Measurements from ENCODE around the gene MAP2K7.

MAP2K7 gene

DNA sequence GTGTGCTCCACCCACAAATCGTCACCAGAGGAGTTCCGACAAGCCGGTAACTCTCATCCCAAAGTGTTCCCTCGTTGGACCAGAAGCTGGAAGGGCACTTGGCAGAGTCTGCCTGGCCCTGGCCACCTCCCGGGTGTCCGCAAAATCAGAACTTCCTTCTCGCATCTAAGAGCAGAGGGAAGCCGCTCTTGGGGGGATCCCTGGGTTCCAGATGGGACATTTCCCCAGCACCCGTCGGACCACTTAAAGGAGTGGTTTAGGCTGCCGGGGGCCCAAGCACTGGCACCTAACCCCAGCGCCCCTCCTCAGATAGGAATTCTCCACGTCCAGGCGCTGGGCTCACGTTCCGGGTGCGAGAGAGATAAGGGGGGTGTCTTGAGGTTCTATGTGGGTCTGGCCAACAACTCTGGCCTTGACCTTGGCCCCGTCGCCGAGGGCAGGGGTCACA lies 857 bp upstream of the MAP2K7 start:
- in situ Hi-C loops (cut with MboI; ENCODE audit: low sequenced_read_pairs) = no loop called here

DNA sequence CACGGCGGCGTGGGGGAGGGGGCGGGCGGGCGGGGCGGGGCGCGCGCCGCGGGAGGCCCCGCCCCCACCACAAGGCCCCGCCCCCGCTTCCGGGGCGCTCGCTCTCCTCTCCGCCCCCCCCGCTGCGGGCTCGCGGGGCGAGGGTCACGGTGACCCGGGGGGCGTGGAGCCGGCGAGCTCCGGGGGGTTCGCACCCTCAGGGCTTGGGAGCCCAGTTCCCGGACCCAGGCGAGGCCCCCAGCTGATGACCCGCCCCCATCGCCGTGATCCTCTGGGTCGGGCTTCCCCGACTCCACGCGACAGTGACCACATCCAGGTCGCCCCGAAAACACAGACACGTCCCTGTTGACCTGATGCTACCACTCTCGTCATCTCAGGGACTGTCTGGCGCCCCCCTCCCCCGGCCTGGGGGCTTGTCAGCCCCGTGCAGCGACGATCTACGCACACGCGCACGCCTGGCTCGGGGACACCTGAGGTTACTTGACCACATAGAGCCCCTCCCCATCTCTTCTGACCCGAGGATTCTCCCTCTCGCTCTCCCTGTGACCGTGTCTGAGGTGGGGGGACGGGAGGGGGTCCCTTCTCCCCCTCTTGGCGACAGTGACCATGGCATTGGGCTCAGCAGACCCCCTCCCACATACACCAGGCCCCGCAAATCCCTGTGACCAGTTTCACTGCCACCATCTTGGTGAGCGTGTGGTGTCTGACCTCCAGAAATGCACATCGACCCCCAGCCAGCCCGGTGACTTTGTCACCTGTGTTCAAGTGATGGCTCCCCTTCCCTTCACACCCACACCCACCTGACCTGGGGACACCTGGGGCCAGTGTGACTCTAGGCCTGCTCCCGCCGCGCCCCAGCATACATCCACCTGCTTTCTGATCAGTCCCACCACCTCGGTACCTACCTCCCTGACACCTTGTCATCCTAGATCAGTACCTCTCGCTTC lies 670 bp downstream of the MAP2K7 start:
- H3K9me3 ChIP-seq = no peaks in the 10 kb centered on the region
- peak in 1 of 2 experiments; percentile 51 for DNase-seq (ENCODE audit: low spot score in 2 of 2)
- in situ Hi-C loops (cut with MboI; ENCODE audit: low sequenced_read_pairs) = no loop called here
- H3K4me1 ChIP-seq = peaks cover 15% of the 10 kb centered on the region
- peaks cover 5% of the 10 kb centered on the region; the same call in 1 of the 2 replicates for H3K36me3 ChIP-seq (replicated peaks)
- peak overlapping the region; percentile 83 for H3K4me3 ChIP-seq
- H3K27me3 ChIP-seq (ENCODE audit: low read depth) = no peaks in the 10 kb centered on the region

More for the DNA sequence above, 857 bp upstream of the MAP2K7 start:
- DNase-seq (ENCODE audit: low spot score in 2 of 2) = no peak
- Histone ChIP-seq H3K27me3 (ENCODE audit: low read depth) (no peaks in the 10 kb centered on the region), H3K4me1 (peaks cover 15% of the 10 kb centered on the region), H3K4me3 (peak overlapping the region; percentile 52), H3K9me3 (no peaks in the 10 kb centered on the region), H3K36me3 (replicated peaks) (peaks cover 13% of the 10 kb centered on the region)

DNA sequence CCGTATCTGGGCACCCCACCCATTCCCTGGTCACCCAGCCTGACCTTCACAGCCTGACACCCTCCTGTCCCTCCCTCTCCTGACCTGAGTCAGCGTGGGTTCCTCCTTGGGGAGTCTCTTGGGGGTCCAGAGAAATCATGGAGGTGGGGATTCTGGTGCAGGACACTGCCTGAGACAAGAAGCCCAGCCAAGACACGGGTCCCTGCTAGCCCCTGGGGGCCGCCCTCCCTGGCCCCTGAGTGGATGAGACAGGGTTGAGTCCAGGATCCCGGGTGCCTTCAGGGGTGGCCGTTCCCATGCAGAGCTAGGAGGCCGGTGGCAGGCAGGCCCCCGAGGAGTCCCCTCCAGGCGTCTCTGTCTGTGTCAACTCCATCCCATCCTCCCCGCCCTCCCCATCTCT lies 1.6 kb downstream of the MAP2K7 start:
- Histone ChIP-seq H3K4me1 (peaks cover 15% of the 10 kb centered on the region), H3K27me3 (ENCODE audit: low read depth) (no peaks in the 10 kb centered on the region), H3K9me3 (no peaks in the 10 kb centered on the region), H3K4me3 (peak overlapping the region; percentile 83), H3K36me3 (replicated peaks) (peaks cover 2% of the 10 kb centered on the region)
- no peak for DNase-seq (ENCODE audit: low spot score in 2 of 2)
- in situ Hi-C loops (cut with MboI; ENCODE audit: low sequenced_read_pairs) = no loop called here

DNA sequence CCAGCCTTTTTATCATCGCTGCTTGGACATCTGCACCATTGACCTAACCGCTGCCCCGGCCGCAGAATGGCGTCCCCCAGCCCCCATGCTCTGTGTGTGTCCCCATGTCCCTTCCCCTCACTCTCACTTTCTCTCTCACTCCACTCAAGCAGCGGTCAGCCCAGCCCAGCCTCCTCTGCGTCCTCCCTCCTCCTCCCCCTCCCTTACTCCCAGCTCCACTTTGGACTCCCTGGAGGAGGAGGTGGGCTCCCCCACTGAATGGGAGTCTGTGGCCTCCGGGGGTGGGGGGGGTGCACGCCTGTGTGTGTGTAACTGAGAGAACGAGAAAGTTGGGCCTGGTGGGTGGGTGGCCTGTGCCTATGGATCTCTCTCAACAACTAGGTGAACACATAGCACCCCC lies 2.2 kb downstream of the MAP2K7 start:
- Histone ChIP-seq H3K4me1 (peaks cover 15% of the 10 kb centered on the region), H3K36me3 (replicated peaks) (peaks cover 7% of the 10 kb centered on the region), H3K9me3 (no peaks in the 10 kb centered on the region), H3K27me3 (ENCODE audit: low read depth) (no peaks in the 10 kb centered on the region), H3K4me3 (no peak overlapping the region)
- in situ Hi-C loops (cut with MboI; ENCODE audit: low sequenced_read_pairs) = no loop called here
- no peak for DNase-seq (ENCODE audit: low spot score in 2 of 2)

DNA sequence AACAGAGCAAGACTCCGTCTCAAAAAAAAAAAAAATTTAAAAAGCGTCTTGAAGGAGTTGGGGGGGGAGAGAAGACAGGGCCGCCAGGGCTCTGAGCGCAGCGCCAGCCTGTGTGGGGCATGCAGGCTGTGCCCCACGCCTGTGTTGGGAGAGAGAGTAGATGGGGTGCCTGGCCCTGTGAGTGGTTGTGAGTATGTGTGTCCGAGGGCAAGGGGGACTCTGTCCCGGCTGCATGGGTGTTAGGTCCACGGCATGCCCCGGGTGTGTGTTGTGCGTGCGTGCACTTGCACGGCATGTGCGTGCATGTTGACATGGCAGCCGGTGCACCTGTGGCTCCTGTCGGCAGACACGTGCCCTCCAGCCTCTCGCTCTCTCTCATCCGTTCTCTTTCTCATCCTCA lies 3.4 kb downstream of the MAP2K7 start:
- in situ Hi-C loops (cut with MboI; ENCODE audit: low sequenced_read_pairs) = no loop called here
- no peaks in the 10 kb centered on the region for H3K9me3 ChIP-seq
- no peak overlapping the region for H3K4me3 ChIP-seq
- H3K36me3 ChIP-seq (replicated peaks) = peaks cover 17% of the 10 kb centered on the region
- H3K27me3 ChIP-seq (ENCODE audit: low read depth) = no peaks in the 10 kb centered on the region
- H3K4me1 ChIP-seq = peaks cover 15% of the 10 kb centered on the region
- DNase-seq (ENCODE audit: low spot score in 2 of 2) = no peak

DNA sequence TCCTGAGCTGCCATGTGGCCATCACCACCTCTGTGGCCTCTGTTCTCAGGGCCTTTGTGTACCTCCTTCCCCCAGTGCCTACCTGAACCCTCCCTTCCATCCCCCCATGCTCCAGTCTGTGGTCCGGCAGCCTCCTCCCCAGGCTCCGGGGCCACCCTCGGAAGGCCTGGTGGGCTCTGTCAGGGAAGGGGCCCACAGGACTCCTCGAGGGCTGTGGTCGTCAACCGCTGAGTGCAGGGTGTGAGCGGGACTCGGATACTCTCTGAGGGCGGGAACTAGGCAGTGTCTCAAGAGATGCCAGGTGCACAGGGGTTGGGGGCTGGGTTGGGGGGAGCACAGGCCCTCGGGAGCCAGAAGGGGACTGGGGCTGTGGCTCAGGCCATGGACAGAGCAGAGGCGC lies 3.9 kb downstream of the MAP2K7 start:
- no peak for DNase-seq (ENCODE audit: low spot score in 2 of 2)

DNA sequence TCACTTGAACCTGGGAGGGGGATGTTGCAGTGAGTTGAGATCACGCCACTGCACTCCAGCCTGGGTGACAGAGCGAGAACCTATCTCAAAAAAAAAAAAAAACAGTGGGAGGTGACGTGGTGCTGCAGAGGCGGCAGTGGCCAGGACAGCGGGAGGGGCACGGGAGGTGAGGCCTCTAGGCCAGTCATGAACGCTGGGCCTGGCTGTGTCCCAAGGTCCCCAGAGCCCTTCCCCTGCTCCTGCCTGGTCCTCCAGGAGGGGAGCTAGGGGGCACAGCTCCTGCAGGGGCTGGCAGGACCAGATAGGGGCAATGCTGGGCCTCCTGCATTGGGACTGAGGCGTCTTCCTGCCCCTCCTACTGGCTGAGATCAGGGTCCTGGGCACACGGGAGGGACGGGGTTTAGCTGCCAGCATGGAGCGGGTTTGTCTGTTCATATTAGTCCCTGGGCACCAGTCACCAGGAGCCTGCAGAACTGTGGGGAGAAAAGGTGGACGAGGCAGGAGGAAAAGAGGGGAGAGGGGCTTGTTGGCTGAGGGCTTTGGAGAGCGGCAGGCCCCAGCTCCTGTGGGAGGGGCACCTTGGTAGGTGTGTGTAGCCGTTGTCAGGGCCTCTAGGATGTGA lies 4.5 kb downstream of the MAP2K7 start:
- H3K9me3 ChIP-seq = no peaks in the 10 kb centered on the region
- peaks cover 21% of the 10 kb centered on the region for H3K36me3 ChIP-seq (replicated peaks)
- no peaks in the 10 kb centered on the region for H3K27me3 ChIP-seq (ENCODE audit: low read depth)
- DNase-seq (ENCODE audit: low spot score in 2 of 2) = no peak
- peaks cover 8% of the 10 kb centered on the region for H3K4me1 ChIP-seq
- no peak overlapping the region for H3K4me3 ChIP-seq
- in situ Hi-C loops (cut with MboI; ENCODE audit: low sequenced_read_pairs) = no loop called here

More for the DNA sequence above, 3.9 kb downstream of the MAP2K7 start:
- Histone ChIP-seq H3K9me3 (no peaks in the 10 kb centered on the region), H3K27me3 (ENCODE audit: low read depth) (no peaks in the 10 kb centered on the region), H3K4me3 (no peak overlapping the region), H3K4me1 (peaks cover 13% of the 10 kb centered on the region), H3K36me3 (replicated peaks) (peaks cover 18% of the 10 kb centered on the region)
- in situ Hi-C loops (cut with MboI; ENCODE audit: low sequenced_read_pairs) = no loop called here

DNA sequence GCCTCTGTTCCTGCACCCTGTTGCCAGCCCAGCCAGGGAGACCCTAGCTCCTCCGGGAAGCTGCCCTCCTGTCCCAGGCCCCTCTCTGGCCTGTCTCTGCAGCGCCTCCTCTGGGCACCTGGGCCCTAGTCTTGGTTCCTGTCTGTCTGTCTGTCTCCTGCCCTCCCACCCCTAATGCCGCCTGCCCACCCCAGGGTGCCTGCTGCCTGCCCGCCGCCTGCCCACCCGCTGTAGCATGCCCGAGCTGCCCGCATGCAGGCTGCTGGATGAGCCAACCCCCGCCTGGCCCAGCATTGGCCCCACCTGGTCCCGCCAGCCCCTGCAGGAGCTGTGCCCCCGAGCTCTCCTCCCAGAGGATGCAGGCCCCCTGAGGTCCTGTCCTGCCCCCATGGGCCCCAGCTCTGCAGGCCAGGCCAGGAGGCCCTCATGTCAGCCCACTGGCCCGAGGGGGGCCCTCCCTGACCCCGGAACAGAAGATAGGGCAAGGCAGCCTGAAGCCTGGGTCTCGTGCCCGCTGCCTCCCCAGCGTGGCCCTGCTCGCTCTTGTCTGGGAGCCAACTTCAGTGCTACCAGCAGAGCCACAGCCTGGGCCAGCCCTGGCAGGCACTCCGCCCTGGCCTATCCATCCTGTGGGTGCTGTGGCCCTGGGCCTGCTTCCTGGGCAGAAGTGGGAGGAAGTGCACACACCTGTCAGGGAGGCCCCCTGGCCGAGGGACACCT lies 5.2 kb downstream of the MAP2K7 start:
- H3K4me1 ChIP-seq = peaks cover 8% of the 10 kb centered on the region
- no peaks in the 10 kb centered on the region for H3K9me3 ChIP-seq
- H3K27me3 ChIP-seq (ENCODE audit: low read depth) = no peaks in the 10 kb centered on the region
- H3K4me3 ChIP-seq = no peak overlapping the region
- DNase-seq (ENCODE audit: low spot score in 2 of 2) = no peak
- in situ Hi-C loops (cut with MboI; ENCODE audit: low sequenced_read_pairs) = no loop called here
- peaks cover 21% of the 10 kb centered on the region for H3K36me3 ChIP-seq (replicated peaks)

DNA sequence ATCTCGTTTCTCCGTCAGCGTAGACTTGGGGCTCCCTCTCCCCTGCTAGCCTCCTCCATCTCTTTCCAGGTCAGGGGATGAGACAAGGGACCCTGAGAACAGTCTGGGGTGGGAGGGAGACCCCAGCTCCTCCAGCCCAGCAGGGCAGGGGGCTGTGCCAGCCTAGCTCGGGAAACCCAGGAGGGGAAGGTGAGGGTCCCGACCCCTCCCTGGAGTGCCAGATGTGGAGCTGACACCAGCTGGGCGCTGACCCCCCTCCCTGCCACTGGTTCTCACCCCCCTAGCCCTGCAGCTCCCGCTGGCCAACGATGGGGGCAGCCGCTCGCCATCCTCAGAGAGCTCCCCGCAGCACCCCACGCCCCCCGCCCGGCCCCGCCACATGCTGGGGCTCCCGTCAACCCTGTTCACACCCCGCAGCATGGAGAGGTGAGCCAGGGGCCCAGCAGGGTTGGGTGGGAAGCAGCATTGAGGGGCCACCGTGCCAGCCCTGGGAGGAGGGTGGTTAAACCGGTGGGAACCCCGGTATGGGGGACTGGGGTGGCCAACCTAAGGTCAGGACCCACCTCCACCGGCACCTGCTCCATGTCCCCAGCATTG lies 5.9 kb downstream of the MAP2K7 start:
- Histone ChIP-seq H3K4me3 (no peak overlapping the region), H3K4me1 (peaks cover 7% of the 10 kb centered on the region), H3K27me3 (ENCODE audit: low read depth) (no peaks in the 10 kb centered on the region), H3K9me3 (no peaks in the 10 kb centered on the region), H3K36me3 (replicated peaks) (peaks cover 21% of the 10 kb centered on the region)
- in situ Hi-C loops (cut with MboI; ENCODE audit: low sequenced_read_pairs) = no loop called here
- no peak for DNase-seq (ENCODE audit: low spot score in 2 of 2)

DNA sequence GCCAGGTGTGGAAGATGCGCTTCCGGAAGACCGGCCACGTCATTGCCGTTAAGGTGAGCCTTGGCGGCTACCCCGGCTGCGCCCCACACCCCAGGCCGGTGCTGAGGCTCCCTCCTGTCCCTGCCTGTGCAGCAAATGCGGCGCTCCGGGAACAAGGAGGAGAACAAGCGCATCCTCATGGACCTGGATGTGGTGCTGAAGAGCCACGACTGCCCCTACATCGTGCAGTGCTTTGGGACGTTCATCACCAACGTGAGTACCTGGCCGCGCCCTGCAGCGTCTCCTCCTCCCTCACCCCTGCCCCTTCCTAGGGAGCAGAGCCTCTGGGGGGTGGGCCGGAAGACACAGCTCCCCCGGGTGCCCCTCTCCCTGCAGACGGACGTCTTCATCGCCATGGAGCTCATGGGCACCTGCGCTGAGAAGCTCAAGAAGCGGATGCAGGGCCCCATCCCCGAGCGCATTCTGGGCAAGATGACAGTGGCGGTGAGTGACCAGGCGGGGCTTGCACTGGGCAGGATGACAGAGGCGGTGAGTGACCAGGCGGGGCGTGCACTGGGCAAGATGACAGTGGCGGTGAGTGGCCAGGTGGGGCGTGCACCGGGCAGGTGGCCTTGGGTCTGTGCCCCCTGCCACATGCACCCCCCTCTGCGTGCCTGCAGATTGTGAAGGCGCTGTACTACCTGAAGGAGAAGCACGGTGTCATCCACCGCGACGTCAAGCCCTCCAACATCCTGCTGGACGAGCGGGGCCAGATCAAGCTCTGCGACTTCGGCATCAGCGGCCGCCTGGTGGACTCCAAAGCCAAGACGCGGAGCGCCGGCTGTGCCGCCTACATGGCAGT lies 6.9 kb downstream of the MAP2K7 start:
- Histone ChIP-seq H3K36me3 (replicated peaks) (peaks cover 21% of the 10 kb centered on the region), H3K4me3 (no peak overlapping the region), H3K4me1 (no peaks in the 10 kb centered on the region), H3K9me3 (no peaks in the 10 kb centered on the region), H3K27me3 (ENCODE audit: low read depth) (peaks cover 3% of the 10 kb centered on the region)
- no peak for DNase-seq (ENCODE audit: low spot score in 2 of 2)
- in situ Hi-C loops (cut with MboI; ENCODE audit: low sequenced_read_pairs) = no loop called here

DNA sequence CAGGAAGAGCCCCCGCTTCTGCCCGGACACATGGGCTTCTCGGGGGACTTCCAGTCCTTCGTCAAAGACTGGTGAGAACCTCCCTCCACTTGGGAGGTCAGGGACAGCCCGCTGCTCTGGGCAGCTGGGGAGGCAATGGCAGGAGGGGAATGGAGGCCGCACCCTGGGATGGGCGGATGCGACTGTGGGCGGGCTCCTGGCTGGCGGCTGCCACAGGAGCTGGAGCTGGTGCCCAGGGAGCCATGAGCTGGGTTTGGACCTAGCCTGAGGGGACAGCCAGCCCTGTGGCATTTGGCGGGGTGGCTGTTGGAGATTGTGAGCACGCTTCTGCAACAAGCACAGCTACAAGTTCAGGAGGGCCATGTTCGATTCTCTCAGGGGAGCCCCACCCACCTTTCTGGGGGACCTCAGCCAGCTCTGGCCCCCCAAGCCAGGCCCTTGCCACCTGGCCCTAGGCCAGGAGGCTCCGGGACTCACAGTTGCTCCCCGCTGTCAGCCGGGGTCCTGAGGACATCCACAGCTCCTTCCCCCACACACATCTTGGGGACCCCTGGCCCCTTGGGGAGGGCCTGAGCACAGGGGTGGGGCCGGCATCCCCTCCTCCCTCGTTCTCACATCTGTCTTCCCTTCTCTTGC lies 7.9 kb downstream of the MAP2K7 start:
- peaks cover 18% of the 10 kb centered on the region for H3K36me3 ChIP-seq (replicated peaks)
- in situ Hi-C loops (cut with MboI; ENCODE audit: low sequenced_read_pairs) = no loop called here
- H3K4me3 ChIP-seq = no peak overlapping the region
- no peaks in the 10 kb centered on the region for H3K4me1 ChIP-seq
- DNase-seq (ENCODE audit: low spot score in 2 of 2) = no peak
- no peaks in the 10 kb centered on the region for H3K9me3 ChIP-seq
- peaks cover 13% of the 10 kb centered on the region for H3K27me3 ChIP-seq (ENCODE audit: low read depth)

DNA sequence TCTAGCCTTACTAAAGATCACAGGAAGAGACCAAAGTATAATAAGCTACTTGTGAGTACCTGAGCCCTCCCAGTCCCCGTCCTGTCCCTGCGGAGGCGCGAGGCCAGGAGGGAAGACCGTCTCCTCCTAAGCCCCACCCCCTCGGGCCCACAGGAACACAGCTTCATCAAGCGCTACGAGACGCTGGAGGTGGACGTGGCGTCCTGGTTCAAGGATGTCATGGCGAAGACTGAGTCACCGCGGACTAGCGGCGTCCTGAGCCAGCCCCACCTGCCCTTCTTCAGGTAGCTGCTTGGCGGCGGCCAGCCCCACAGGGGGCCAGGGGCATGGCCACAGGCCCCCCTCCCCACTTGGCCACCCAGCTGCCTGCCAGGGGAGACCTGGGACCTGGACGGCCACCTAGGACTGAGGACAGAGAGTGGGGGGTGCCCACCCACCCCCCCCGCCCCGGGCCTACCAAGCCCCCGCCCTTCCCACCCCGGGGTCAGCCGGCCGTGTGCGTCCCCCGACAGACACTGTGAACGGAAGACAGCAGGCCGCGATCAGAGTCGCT lies 8.5 kb downstream of the MAP2K7 start:
- Histone ChIP-seq H3K4me3 (no peak overlapping the region), H3K4me1 (no peaks in the 10 kb centered on the region; the same call in 1 of the 2 replicates), H3K36me3 (replicated peaks) (peaks cover 18% of the 10 kb centered on the region), H3K27me3 (ENCODE audit: low read depth) (peaks cover 17% of the 10 kb centered on the region), H3K9me3 (no peaks in the 10 kb centered on the region)
- no peak for DNase-seq (ENCODE audit: low spot score in 2 of 2)
- in situ Hi-C loops (cut with MboI; ENCODE audit: low sequenced_read_pairs) = no loop called here

All from HAP-1 (cell line).